ENCODE measurements around the gene SORCS2. TPM values are rescaled to one million over a fixed set of nuclear protein-coding genes. Genes with fewer than 3 reads are reported as not detected.

SORCS2 gene
- total and polyA plus RNA-seq, 2 of the 4 experiments (the other 2 are of a cell fraction), result 0.36 to 0.62 TPM

DNA sequence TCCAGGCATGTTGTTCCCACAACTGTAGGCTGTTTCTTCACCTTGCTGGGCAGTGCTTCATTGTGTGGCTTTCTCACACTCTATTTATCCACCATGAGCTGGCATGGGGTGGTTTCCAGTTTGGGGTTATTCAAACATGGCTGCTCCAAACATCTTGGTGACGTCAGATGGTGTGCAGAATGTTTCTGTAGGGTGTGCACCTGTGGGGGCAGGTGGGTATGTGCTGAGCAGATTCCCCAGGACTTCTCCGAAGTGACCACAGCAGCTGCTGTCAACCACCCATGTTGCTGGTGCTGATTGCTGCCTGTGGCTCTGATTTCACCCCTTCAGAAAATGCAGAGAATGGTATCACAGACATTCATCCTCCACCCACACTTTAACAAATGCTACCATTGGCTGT is 247.4 kb downstream of the SORCS2 start:
- no peak overlapping the region for H2BK120ac ChIP-seq (ENCODE audit: low read depth, low read length)
- no peak overlapping the region for H3K4me3 ChIP-seq (ENCODE audit: insufficient read depth, low read depth, low read length)
- CTCF ChIA-PET, result no interaction called here
- H4K20me1 ChIP-seq (ENCODE audit: insufficient read depth, low read length), result no peaks in the 10 kb centered on the region
- POLR2A ChIA-PET (ENCODE audit: unreplicated experiment), result no interaction called here
- no peak overlapping the region for H2BK15ac ChIP-seq (ENCODE audit: low read depth, low read length)
- no peaks in the 10 kb centered on the region for H3K79me1 ChIP-seq (ENCODE audit: low read depth in 1 of 2, low read length in 2 of 2)
- H4K5ac ChIP-seq (ENCODE audit: low read depth, low read length), result no peak overlapping the region
- intact Hi-C loops (cut with micrococcal nuclease) (no loop called here), dilution Hi-C loops (cut with HindIII; ENCODE audit: low sequenced_read_pairs, unreplicated experiment) (no loop called here), in situ Hi-C loops (cut with MboI; ENCODE audit: low sequenced_read_pairs) (no loop called here)
- H2BK5ac ChIP-seq (ENCODE audit: low read depth, low read length, poor library complexity, severe bottlenecking), result no peak overlapping the region
- DNase-seq (no peak), ATAC-seq (ENCODE audit: low read depth) (no peak)
- no peak overlapping the region for H3K27ac ChIP-seq (ENCODE audit: insufficient read depth, low read length)
- no peak overlapping the region for H3K4me2 ChIP-seq (ENCODE audit: low read depth, low read length)
- no peak overlapping the region for H2AFZ ChIP-seq (replicated peaks; ENCODE audit: low read length, poor library complexity)
- no peak overlapping the region for H4K91ac ChIP-seq (ENCODE audit: insufficient read depth, low read depth, low read length)
- no peak overlapping the region for H4K8ac ChIP-seq (ENCODE audit: low read depth in 2 of 2, low read length in 2 of 2)
- no peaks in the 10 kb centered on the region for H3K4me1 ChIP-seq (ENCODE audit: control insufficient read depth, insufficient read depth, low read length)
- no peak overlapping the region for H3K4ac ChIP-seq (ENCODE audit: low read depth, low read length)
- no peaks in the 10 kb centered on the region for H3K36me3 ChIP-seq (ENCODE audit: control insufficient read depth, insufficient read depth, low read length)
- H3K9me3 ChIP-seq (ENCODE audit: control insufficient read depth, insufficient read depth, low read length), result no peaks in the 10 kb centered on the region
- H3K23ac ChIP-seq (ENCODE audit: low read depth, low read length), result no peak overlapping the region
- H3K18ac ChIP-seq (ENCODE audit: low read depth, low read length), result no peak overlapping the region
- no peak overlapping the region for H2AK9ac ChIP-seq (replicated peaks; ENCODE audit: low read depth, low read length, poor library complexity)
- H2AK5ac ChIP-seq (ENCODE audit: low read depth, low read length), result no peak overlapping the region
- peaks cover 7% of the 10 kb centered on the region for H3K27me3 ChIP-seq (ENCODE audit: control insufficient read depth, insufficient read depth, low read length)
- TF ChIP-seq SMC3 (IDR thresholded peaks at IDR 0.05; ENCODE audit: low read depth, low read length), result no peak
- no peak overlapping the region for H3K56ac ChIP-seq (ENCODE audit: extremely low read depth, insufficient read depth, low read length)
- BruUV-seq (replicated peaks), result no TSS peak
- no CpG with 5 or more reads among the region's 2 CpGs for WGBS, 2 experiments (ENCODE audit: extremely low coverage in 2 of 2, insufficient read length in 1 of 2)
- H3K9me1 ChIP-seq (ENCODE audit: insufficient read depth, low read length), result no peaks in the 10 kb centered on the region
- H3K9ac ChIP-seq (ENCODE audit: low read depth, low read length), result no peak overlapping the region
- H3K14ac ChIP-seq (replicated peaks; ENCODE audit: low read depth, low read length), result no peak overlapping the region
- no peak overlapping the region for H2BK20ac ChIP-seq (ENCODE audit: low read depth, low read length)
